Gastroesophageal sphincter (tissue), 3 donors: ENCODE data around the gene GSAP.

Source experiments
- CTCF ChIP-seq, 4 experiments: fragments of 200-600 bp in 2 of 4; fragments of 450-650 bp in 2 of 4; sonication (generic) in 1 of 4; IDR thresholded peaks; one replicate each; pipeline ENCODE4 v1.5.1; 2017 to 2019; ENCODE audit warnings: antibody characterized with exemption in 4 of 4, mild to moderate bottlenecking in 2 of 4, moderate library complexity in 2 of 4
- POLR2A ChIP-seq, 2 donors: fragments of 450-650 bp; IDR thresholded peaks; one replicate each; pipeline ENCODE4 v1.6.1; 2017; ENCODE audit warnings: antibody characterized with exemption in 2 of 2, mild to moderate bottlenecking in 2 of 2, moderate library complexity in 1 of 2
- POLR2AphosphoS5 ChIP-seq: sonication (generic); formaldehyde crosslinking; IDR thresholded peaks from one replicate; pipeline ENCODE4 v1.6.1; 2017; ENCODE audit warnings: antibody characterized with exemption

GRCh38 chr7:77318019-77318418 is 98.1 kb downstream of the GSAP start:
- no peak for TF ChIP-seq CTCF (IDR thresholded peaks at IDR 0.05)
- TF ChIP-seq POLR2A (IDR thresholded peaks at IDR 0.05), result no peak
- no peak for TF ChIP-seq POLR2AphosphoS5
